ENCODE measurements around the gene HMGCLL1.

GRCh38 chr6:55397986-55398385 lies 181.0 kb downstream of the HMGCLL1 start:
- TF ChIP-seq CTCF (IDR thresholded peaks at IDR 0.05) = no peak
- TF ChIP-seq POLR2AphosphoS5 (IDR thresholded peaks at IDR 0.05; ENCODE audit: insufficient read depth in 1 of 2, low read depth in 1 of 2) = no peak

All from vagina (tissue), 2 donors.